NCI-H146 treated with DMSO at 0.1 percent for 48 hours (cell line): Measurements from ENCODE around the gene PPP2R3A.

Source experiments
- DNase-seq: peaks from one replicate; lab custom pipeline; 2025; ENCODE audit not compliant: unreplicated experiment; lab: John Stamatoyannopoulos, UW

Gene PPP2R3A

DNA sequence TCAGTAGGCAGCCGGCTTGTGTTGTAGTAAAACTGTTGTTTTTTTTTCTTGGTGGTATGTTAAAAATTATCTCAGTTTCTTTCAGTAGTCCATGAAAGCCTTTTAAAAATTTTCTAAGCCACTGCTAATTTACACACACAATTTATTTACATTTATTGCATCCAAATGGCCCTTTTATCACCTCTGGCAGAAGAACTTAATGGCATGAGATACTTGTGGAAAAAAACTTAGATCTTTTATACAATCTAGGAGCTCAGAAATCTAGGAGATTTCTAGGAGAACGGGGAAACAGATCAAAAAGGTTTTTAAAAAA is 1.4 kb downstream of the PPP2R3A start:
- DNase-seq, result no peak

DNA sequence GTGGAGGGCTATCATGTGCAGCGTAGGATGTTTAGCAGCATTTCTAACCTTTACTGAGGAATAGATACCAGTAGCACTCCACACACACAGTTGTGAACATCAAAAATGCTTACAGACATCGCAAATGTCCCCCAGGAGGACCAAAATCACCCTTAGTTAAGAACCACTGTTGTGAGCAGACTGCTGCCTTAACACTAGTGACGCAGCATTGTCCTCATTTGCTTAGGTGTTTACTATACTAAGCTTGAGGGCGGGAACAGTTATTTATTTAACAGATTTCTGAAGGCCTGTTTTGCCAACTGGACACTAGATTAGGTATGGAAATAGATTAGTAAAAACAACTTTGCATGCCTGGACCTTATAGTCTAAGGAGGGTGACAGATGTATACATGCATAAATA is 2.3 kb downstream of the PPP2R3A start:
- no peak for DNase-seq

DNA sequence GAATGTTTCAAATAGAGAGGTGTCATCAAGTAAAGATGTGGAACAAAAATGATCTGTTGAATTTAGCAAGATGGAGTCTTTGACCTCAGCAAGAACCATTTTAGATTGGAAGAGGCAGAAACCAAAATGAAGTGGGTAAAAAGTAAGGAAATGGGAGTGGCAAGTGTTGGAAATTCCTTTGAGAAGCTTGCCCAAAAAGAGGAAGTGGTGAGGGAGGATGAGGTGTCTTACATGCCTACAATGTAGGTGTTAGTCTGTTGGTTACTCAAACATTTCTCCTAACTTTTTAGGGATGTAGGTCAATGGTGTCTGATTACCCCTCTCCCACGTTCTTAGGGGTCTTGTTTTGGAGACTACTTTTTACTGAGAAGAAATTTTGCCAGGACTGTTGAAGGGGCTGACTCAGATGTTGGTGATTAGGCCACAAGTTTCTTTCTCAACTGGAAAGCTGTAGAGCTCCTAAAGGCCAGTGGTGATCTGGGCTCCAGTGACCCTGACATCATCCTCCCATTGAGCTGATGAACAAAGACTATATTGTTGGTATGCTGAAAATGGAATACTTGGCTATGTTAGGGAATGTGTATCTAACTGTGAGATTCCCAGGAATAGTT is 5.1 kb downstream of the PPP2R3A start:
- no peak for DNase-seq

DNA sequence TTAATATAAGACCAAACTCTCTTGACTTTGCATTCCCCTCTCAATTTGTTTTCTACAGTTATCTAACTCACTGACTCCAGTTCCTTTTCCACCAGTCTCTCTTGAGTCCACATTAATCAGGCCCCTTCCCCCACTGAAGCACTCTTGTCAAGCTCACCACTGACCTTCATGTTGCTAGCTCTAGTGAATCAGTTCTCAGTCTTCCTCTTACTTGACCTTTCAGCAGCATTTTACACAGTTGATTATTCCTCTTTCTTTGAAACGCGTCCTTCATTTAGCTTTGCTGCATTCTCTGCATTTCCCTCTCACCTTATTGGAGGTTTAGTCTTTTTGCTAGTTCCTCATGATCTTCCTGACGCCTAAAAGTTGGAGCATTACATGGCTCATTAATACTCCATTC is 8.3 kb downstream of the PPP2R3A start:
- DNase-seq, result no peak

DNA sequence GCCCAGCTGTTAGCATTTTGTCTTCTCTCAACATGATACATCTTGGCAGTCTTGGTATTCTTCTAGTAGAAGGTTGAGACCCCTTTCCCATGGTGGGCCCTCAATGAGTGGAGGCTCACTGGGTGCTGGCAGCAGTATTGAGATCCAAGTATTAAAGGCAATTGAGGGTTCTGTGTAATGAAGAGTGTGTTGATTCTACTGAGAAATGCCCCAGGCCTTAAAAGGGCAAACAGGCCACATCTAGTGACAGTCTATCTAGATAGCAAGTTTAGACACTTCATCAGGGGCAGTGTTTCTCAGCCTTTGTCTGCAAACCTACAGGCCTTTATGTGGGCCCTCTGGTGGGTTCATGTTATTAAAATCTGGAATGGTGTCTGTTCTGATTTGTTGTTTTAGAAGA is 9.5 kb downstream of the PPP2R3A start:
- no peak for DNase-seq

DNA sequence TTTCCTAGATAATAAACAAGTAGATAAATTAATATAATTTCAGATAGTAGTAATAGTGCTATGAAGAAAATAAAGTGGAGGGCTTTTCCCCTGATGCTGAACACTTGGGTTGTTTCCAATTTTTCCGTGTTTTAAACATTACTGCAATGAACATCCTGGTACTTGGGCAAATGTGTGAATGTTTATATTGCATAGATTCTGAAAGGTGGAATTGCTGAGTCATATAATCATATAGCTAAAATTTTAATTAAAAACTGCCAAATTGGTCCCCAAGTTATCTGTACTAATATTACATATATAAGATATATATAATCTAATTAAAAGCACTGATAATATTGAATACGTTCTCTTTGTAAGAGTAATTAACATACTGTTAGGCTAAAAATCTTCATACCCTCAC is 10.0 kb downstream of the PPP2R3A start:
- no peak for DNase-seq

DNA sequence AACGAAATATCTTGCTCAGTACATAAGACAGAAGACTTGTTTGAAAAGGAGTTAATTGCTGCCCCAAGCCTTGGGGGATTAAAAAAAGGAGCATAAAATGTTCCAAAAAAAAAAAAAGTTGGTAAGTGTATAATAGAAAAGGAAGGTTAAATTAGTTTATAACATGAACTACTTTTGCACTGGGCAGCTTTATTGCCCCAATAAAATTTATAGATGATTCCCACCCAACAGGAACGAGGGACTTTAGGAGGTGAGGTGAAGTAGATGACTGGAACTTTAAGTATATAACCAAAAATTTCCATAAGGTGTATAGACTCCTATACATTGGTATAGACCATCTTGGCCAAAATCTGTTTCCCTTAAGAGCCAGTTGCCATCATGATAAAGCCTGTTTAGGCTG is 14.8 kb downstream of the PPP2R3A start:
- no peak for DNase-seq

DNA sequence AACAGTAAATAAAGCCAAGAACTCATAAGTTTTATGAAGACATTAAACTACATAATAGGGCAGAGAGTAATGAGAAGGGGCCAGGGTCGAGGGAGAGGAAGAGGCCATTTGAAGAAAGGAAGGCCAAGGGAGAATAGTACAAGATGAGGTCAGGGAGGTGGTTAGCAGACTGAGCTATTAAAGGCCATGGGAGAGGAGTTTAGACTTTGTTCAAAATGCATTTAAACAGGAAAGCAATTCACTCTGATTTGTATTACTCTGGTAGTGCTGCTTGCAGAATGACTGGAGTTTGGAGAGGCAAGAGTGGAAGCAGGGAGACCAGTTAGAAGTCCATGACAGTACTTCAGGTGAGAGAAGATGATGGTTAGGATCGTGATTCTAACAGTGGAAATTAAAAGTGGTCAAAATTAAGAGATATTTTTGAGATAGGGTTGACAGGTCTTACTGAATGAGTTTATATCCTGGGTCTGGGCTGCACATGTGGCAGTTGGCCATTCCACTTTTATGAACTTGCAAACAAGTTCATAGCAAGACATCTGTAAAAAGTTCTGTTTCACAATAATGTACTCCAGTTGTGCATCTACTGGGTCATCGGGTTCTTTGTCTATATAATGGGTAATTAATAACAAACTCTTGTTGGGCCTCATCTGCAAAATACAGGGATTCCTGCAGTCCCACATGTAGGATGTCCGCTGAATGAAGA is 16.3 kb downstream of the PPP2R3A start:
- no peak for DNase-seq

DNA sequence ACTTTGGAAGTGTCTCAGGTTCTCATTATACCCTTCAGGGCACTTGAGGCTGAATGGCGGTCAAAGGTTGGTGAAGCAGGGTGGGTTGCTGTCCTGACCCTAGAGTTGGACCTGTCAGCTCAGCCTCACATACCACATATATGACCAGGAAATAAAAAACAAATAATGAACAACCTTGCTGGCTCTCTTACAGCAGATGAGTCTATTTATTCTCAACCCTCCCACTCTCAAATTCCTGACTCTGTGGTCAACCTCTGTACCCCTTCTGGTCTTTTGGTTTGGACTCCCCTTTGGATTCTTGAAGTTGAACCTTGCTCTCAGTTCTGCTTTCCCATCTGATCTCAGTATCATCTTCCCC is 16.9 kb downstream of the PPP2R3A start:
- no peak for DNase-seq

DNA sequence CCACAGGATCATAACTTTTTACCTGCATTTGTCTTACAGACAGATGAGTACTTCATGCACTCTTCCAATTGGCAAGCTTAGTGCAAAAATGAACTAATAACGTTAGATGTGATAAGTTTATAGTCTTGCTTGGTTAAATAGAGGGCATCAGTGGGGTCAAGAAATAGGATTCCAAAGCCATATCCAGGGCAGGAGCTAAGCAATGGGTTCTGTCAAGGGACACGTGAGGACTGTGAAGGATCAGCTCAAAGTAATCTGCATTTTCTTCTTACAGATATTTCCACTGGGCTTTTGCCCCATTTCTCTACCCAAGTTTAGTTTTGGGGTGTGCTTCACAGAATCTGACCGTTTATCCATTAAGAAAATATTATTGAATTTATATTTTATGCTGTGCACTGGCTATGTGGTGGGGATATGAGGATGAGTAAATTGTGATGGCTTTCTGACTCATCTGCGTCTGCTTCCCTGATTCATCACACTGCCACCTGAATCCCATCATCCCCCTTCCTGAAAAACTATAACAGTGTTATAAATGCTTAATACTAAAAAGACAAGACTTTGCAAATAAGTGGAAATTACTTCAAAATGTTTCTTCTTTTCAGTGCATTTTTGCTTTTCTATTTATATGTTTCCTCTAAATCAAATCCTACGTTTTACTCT is 17.5 kb downstream of the PPP2R3A start:
- no peak for DNase-seq

DNA sequence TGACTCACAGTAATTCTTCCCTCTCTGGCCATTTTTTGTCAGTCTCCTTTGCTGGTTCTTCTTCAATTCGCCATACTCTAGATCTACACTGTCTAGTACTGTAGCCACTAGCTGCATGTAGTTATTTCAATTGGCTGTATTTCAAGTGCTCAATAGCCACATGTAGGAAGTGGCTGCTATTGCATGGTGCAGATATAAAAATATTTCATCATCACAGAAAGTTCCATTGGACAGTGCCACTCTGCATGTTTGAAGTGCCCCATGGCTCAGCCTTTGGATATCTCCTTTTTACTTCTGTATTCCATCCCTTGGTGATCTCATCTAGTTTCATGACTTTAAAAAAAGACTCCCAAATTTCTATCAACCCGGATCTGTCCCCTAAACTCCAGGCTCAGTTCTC is 22.1 kb downstream of the PPP2R3A start:
- DNase-seq, result no peak

DNA sequence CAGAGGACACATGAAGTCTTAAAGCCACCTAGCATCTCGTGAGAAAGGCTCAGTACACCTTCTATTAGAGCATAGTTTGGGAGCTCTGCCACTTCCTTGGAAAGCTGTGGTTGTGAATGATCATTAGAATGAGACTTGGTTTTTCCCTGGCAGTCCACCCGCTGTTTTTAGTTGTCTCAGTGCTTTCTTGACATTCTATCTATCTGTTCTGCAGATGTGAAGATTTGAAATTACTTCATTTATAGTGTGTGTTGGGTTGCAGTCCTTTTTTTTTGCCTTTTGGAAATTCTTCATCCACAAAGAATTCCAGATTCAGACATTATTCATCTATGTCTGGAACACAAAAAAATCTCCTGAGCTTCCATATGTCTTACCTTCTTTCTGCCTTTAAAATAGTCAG is 23.7 kb downstream of the PPP2R3A start:
- no peak for DNase-seq

DNA sequence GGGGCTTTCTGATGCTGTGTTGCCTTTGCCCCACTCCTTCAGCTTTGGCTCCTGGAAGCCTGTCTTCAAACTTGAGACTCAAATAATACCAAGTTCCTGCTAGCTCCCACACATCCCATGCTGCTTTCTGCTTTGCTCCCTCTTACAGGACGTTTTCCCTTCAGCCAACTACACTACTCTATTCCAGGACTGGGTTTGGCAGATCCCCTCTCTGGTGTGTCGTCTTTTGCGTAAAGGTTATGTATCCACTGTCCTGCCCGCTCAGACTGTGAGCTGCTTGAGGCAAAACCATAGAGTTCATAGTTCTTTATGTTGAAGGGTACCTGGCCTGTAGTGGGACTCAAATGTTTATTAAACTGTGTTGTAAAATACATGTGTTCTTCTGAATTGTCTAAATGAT is 25.4 kb downstream of the PPP2R3A start:
- no peak for DNase-seq

DNA sequence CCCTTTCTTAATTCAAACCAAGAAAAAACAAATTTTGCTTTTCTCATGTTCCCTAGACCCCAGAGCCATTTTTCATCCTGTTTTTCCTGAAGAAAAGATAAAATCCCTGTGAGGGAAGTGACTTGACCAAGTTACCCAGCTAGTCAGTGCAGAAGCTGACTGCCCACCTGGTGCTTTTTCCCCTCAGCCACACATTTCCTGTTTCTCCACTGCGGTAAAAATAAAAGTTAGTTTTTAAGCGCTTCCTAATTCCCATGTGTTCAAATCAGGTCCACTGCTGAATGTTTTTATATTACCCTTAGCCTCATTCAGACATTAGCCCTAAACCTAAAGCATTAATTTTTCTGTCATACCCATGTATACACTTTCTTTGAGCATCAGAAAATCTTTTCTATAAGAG is 26.1 kb downstream of the PPP2R3A start:
- DNase-seq, result no peak

DNA sequence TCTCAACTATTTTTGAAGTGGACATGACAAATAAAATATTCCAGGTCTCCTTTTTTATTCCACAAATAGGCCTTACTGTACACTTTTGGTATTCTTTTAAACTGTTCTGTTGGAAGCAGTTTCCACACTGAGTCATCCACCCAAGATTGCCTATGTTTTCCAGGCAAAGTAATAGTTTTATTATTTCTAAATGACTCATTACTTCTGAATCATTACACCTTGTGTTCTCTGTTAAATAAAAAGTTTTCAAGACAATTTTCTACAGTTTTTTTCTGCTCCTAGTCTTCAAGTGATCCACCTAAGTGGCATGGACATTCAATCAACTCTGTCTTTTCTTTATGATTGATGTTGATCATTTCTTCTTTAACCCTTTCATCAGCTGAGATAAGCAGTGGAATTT is 26.5 kb downstream of the PPP2R3A start:
- DNase-seq, result no peak

DNA sequence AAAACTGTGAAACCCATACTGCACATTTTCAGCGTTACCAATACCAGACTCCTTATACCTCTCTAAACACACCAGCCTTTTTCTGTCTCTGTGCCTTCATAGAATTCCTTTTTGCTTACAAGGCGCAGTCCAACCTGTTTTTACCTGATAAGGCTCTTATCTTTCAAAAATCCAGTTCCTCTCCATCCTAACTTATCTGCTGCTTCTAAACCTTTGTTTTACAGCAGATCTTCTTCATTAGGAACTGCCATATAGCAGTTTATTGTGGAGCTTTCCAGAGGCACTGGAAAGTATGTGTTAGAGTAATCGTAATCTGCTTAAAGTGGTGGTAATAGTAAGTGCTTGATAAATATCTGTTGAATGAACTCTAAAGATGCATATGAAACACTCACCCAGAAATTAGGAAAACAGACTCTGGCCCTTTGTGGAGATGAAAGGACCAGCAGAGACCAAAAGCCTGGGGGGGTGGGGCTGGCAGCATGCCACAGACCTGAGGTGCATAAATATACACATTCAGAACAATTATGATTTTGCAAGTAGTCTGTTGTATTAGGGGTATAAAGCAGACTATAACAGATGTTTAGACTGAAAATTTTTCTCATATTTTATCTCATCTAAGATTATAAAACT is 29.3 kb downstream of the PPP2R3A start:
- no peak for DNase-seq

DNA sequence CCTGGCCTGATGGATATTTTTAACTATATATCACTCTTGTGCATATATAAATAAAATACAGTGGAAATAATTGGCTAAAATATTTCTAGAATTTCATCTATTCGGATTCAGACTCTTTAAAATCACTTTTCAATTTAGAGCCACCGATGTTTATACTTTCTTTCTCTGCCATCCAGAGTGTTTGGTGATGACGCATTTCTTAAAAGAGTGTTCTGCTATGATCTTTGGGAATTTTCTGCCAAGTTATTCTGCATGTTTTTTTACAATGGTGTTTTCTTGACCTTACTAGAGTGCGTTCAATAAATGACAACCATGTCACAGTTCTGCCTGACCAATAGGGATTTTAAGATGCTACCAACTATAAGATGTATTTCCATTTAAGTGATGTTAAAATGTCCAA is 30.2 kb downstream of the PPP2R3A start:
- DNase-seq, result no peak

DNA sequence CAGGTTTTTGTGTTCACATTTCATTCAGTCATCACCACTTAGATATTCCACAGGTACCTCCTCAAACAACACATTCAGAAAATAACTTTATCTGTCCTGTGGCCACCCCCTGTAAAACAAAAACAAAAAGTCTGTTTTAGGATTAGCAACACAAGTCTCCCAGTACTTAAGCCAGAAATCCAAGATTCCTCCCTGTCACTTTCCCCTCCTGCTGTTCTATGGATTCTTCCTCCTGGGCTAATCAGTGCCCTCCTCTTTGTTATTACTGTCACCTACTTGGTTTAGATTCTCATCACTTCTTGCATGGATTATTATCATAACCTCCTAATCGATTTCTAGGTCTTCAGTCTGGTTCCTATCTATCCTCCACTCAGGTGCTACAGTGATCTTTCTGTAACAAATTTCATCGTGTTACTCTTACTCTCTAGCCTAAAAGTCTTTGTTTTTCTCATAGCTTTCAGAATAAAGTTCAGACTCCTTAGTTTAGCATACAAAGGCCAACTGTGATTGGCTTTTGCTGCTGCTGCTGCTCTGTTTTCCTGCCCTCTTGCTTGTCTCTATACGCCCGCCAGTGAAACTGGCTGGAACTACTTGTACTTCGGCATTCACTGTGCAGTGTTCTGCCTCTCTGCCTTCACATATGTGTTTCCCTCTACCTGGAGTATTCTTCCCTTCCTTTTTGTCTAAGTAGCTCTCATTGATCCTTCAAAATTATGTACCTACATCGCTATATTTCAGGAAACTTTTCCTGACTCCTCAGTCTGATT is 32.2 kb downstream of the PPP2R3A start:
- DNase-seq, result no peak

DNA sequence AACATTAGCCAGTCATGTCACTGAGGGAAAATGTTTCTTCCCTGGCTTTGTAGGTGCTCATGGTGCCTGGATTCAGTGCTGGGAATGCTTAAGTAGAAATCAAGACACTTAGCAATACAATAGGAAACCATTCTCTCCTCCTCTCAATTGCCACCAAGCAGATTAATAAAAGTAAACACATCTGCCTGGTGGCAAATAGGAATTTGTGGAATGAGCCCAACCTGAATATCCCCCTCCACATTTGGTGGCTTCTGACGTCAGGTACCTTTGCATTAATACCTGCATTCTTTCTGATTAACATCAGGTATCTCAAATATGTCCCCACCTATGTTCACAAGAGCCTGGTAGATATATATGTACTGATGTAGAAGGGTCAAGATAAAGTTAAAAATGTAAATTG is 42.7 kb downstream of the PPP2R3A start:
- DNase-seq, result no peak

DNA sequence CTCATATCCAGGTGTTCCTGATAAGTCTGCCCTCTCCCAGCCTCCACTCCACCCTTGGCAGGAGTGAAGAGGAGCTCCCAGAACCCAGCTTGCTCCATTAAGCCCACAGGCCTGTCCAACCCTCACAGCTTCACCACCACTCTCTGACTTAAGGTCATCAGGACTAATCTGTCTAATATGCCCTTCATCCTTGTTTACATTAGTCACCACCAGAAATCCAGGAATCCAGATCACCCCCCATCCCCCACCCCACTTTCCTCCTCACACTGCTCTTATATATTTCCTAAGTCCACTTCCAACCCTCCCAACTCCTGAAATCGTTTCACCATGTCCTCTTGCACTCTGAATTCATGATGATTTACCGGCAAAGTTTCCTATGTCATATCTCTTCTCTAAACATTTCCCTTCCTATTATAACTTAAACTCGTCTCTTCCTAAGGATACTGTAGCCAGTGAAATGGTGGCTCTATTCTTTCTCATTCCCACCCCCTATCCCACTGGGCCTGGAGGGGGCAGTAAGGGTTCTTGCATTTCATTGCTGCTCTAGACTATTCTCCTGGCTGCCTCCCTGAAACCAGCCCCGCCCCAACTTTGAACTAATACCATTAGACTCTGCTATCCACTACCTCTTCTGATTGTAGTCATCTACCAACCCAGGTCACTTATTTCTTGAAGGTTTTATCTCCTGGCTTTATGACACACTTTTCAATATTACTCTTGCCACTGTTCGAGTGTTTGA is 43.4 kb downstream of the PPP2R3A start:
- no peak for DNase-seq

DNA sequence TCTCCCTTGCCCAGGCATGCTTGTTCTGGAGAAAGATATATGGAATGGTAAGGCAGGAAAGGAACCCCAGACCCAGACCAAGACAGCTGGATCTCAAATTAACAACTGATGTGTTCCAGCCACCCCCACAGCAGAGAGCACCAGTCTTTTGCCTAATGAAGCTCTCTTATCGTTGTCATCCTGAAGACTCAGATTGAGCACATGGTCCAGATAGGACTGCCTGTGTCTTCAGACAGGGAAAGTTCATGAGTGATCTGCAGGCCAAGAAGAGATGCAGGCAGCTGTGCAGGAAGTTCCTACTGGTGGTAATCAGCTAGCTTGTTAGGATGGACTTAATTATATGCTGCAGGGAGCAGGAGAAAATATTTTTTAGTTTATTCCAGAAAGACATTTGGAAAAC is 53.3 kb downstream of the PPP2R3A start:
- no peak for DNase-seq
